Activated CD8-positive, alpha-beta memory T cell treated with anti-CD3 and anti-CD28 coated beads, Interleukin-2, amount 50 U/mL, for 1 hour (primary cell): ENCODE data around the gene FBXL5.
"Not testable (repeated sequence)": the region's sequence is repeated elsewhere in the genome, so short reads cannot be mapped to it uniquely, and the experiment has no call there.

ENCODE experiments used
- DNase-seq: peaks from one replicate; pipeline ENCODE4 v3.0.0-alpha.2; 2020; ENCODE audit errors: extremely low read depth

Gene FBXL5

GRCh38 chr4:15649914-15650545 is 5.1 kb downstream of the FBXL5 start:
- DNase-seq = peak; percentile 36

DNA sequence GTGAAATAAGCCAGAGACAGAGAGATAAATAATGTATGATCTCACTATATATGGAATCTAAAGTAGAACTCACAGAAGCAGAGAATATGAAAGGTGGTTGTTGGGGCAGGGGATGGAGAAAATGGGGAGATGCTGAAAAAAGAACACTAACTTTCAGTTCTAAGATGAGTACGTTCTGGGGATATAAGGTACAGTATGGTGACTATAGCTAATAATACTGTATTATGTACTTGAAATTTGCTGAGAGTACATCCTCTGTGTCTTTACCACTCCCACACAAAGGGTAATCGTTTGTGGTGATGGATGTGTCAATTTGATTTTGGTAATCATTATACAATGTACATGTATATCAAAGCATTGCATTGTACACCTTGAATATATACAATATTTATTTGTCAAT is 6.6 kb downstream of the FBXL5 start:
- no peak for DNase-seq

DNA sequence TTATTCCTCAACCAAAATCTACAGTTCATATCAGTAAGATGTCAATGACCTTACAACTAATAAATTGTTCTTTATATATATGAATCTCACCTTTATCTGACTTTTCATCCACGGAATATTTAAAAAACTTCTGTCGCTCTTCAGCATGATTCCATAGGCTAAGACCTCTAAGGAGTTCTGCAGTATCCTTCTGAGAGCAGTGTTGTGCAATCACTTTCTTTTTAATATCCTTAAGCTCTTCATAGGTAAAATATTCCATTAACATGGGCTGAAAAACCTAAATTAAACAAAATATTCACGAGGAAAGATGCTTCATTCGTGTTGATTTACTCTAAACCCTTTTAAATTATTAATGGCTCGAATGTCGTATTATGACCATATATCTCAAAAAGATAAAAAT is 16.7 kb downstream of the FBXL5 start:
- DNase-seq = no peak

GRCh38 chr4:15636818-15637217 is 18.3 kb downstream of the FBXL5 start:
- no peak for DNase-seq

DNA sequence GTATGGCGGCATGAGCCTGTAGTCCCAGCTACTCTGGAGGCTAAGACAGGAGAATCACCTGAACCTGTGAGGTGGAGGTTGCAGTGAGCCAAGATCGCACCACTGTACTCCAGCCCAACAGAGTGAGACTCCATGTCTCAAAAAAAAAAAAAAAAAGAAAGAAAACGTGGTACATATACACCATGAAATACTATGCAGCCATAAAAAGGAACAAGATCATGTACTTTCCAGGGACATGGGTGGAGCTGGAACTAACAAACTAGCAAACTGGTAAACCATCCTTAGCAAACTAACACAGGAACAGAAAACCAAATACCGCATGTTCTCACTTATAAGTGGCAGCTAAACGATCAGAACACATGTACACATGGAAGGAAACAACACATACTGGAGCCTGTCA is 37.8 kb downstream of the FBXL5 start:
- not testable (repeated sequence) for DNase-seq

- DNase-seq = not testable (repeated sequence)
Observed at GRCh38 chr4:15614891-15615290, 40.3 kb downstream of the FBXL5 start.

DNA sequence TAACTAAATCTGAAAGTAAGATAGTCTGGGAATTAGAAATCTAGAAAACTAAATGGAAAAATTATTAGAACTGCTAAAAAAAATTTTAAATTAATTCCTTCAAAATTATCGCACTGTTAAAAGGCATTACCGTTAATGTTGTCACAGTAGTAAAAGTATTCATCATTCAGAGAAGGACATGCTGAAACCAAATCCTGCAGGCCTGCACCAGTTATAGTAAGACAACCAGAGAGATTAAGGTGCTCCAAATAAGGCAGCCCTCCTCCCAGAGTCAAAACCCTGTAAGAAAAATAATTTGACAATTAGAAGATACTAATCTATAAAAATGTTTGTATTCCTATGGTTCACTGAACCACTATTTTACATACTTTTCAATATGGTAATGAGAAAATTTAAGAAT is 43.0 kb downstream of the FBXL5 start:
- no peak for DNase-seq

DNA sequence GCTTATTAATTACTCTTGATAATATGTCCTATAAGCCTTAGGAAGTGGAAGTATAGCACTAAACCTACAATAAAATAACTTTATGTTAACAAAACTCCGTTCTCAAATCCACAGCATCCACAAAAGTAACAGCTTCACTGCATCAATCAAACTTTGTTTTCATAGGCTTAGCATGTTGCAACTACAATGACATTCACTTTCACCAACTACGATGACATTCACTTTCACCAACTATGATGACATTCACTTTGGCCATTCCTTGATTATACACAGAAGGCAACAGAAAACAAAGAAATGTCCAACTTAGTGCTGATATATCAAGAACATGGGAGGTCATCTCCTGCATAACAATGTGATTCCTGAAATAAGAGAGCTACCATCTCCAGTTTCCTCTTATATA is 44.3 kb downstream of the FBXL5 start:
- DNase-seq = no peak

DNA sequence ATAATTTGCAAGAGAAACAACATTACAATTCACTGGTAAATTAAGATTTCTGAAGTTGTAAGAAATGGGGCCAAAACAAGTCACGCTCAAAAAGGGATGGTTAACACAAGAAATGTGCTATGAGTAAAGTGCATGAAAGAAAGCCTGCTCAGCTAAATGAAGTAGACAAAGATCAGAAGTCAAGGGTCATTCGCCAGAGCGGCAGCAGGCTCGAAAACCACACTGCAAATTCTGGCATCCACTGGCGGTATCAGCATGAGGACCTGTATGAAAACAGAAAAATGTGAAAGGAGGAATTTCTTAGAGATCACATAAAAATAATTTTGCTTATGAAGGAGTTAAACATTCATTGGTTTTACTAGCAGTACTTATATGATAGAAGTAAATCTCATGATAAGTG is 49.6 kb downstream of the FBXL5 start:
- no peak for DNase-seq

- DNase-seq = no peak
Observed at GRCh38 chr4:15601862-15602261, 53.3 kb downstream of the FBXL5 start.

DNA sequence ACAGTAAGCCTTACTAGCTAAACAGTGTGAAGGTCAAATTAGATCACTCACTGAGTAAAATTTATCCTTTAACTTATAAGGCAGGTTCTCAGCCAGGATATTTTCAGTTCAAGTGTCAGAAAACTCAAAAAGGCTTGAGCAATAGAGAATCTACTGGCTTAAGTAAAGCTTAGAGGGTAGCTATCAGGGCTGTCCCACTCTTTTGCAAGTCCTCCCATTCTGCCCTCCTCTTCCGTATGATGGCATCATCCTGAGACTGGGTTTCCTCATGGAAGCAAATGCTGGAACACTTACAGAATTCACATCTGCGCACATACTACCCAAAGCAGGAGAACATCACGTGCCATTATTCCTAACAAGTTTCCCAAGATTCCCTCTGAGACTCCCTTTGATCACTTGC is 55.0 kb downstream of the FBXL5 start:
- no peak for DNase-seq

GRCh38 chr4:15598644-15599043 is 56.5 kb downstream of the FBXL5 start:
- DNase-seq = no peak

DNA sequence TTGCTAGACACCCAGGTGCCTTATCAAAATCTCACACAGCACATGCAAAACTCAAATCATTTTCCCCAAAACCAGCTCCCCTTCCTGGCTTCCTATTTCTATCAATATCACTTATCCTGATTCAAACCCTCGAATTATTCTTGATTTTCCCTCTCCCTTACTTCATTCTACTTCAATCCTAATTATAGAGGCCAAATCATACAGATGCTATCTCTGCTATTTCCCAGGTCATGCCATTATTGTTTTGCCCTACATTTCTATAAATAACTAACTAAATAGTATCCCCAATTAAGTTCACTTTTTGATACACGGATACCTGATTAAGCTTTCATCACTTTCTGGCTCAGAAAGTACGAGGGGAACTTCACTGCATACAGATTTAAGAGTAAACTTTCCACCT is 62.4 kb downstream of the FBXL5 start:
- DNase-seq = no peak

GRCh38 chr4:15587649-15588048 is 67.5 kb downstream of the FBXL5 start:
- no peak for DNase-seq

GRCh38 chr4:15586066-15586465 is 69.1 kb downstream of the FBXL5 start:
- DNase-seq = no peak

- DNase-seq = no peak
Observed at GRCh38 chr4:15585331-15585730, 69.8 kb downstream of the FBXL5 start.

DNA sequence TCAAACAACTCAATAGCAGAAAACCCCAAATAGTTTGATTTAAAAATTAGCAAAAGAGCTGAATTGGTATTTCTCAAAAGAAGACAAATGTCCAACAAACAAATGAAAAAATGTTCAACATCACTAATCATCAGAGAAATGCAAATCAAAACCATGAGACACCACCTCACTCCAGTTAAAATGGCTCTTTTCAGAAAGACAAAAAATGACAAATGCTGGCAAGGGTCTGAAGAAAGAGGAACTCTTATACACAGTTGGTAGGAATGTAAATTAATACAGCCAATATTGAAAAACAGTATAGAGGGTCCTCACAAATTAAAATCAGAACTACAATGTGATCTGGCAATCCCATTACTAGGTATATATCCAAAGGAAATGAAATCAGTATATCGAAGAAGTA is 70.4 kb downstream of the FBXL5 start:
- no peak for DNase-seq

DNA sequence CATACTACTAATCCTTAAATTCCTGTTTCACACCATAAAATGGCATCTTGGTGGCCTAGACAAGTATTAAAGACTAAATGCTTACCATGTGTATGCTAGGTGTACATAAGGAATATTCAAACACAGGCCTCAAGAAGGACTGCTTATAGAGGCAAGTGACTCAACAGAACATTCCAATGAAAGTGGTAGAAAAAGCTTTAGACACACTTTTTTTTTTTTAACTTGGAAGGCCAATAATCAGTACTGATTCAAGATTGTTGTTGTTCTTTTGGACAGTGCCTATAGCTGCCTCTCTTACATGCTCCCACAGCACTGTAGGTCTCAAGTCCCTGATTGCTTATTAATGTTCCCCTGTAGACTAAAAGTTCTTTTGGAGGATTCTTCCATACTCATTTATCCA is 77.6 kb downstream of the FBXL5 start:
- no peak for DNase-seq

- DNase-seq = no peak
Observed at GRCh38 chr4:15575966-15576365, 79.2 kb downstream of the FBXL5 start.

GRCh38 chr4:15569746-15570145 is 85.4 kb downstream of the FBXL5 start:
- no peak for DNase-seq

DNA sequence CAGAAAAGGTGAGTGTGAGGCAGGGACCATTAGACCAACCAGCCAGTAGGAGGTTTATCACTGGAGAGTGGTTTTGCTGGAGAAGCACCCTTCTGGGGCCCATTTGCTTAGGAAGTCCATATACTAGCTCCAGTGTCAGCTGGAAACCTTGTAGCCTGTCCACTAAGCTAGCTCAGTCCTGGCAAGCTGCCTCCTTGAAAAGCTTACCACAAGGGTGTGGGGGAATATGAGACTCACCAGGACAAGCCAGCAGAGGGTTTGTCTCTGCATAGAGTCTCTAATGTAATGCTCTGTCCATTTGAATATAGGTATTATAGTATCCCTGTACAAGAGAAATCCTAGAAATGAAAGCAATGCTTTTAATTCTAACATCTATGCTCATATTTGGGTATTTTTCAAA is 86.3 kb downstream of the FBXL5 start:
- no peak for DNase-seq

- no peak for DNase-seq
Observed at GRCh38 chr4:15563871-15564270, 91.3 kb downstream of the FBXL5 start.

GRCh38 chr4:15562623-15563022 is 92.5 kb downstream of the FBXL5 start:
- DNase-seq = no peak

DNA sequence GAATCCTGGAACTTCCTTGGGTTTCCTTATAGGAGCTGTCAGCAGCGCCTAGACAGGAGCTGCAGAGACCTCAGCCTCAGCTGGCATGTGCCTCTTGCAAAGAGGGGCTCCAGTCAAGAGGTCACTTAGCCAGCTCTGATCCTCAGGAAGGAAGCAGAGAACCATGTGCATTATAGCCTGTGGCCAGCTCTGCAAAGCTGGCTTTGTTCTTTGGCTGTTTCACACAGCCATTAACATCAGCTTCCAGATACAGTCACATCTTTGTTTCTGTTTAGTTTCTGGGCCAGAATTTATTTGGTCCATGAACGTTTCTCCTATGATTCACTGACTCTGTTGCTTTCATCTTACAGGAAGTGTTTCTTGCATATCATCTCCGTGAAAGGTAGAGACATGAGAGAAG is 93.0 kb downstream of the FBXL5 start:
- no peak for DNase-seq

DNA sequence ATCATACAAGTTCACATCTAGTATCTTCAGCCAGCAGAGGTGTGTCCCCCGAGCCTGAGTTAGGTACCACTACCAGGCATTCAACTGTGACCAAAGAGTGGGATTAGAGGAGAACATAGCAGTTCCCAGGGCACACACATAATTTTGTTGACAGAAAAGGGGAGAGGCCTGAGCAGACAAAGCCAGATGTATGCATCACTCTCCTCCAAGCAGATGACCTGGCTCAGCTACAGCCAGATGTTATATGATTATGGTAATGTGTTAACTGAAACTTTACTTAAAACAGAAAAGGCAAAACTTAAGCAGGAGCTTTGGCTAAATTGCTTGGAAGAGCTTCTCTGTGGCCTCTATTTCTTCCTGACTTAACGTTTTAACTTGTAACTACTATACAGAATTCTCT is 96.6 kb downstream of the FBXL5 start:
- no peak for DNase-seq
